HT-29 (cell line): Measurements from ENCODE around the gene PSMD2. TPM values are rescaled to one million over a fixed set of nuclear protein-coding genes. Genes with fewer than 3 reads are reported as not detected.
"Not testable (repeated sequence)": the region's sequence is repeated elsewhere in the genome, so short reads cannot be mapped to it uniquely, and the experiment has no call there.

Source experiments
- DNase-seq: peaks from one replicate; pipeline ENCODE4 v3.0.0-alpha.2; 2015; ENCODE audit warnings: low spot score
- total RNA-seq: library from RNA; depleted of rRNA; stranded (reverse); fragments of >200 nt; shearing (Covaris generic); gene quantifications from 2 replicates; pipeline ENCODE4 v1.2.3, GENCODE V29; 2014; rRNA removed

PSMD2 gene
- total RNA-seq: 306 and 330 TPM in 2 replicates

DNA sequence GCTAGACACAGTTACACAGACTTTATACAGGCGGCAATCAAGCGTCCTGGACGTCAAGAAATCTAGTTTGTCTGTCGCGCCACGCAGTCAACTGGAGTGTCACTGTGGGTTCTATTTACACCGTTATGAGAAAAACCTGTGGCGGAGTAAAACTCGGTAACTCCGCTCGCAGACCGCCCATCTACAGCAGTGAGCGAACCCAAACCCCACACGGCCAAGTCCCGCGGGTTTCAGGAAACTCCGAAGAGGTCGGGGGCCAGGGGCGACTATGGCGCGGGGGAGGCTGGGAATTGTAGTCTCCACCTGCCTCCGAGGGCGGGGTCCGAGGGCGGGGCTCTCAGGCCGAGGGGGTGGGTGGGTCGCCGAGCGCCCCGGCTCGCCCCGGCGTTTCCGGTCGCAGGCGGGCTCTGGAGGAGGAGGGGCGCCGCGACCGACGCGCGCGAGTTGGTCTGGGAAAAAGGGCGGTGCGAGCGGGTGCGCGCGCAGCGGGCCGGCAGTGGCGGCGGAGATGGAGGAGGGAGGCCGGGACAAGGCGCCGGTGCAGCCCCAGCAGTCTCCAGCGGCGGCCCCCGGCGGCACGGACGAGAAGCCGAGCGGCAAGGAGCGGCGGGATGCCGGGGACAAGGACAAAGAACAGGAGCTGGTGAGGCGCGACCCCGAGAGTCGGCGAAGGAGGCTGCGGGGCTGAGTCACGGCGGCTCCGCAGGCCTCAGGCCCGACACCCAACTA lies at the start of gene PSMD2:
Gene PSMD2 (plus strand): TSS at position 483 of the 729 bp plus-strand sequence. CDS start 26 bp downstream, at position 509.
- peak; percentile 96 for DNase-seq

DNA sequence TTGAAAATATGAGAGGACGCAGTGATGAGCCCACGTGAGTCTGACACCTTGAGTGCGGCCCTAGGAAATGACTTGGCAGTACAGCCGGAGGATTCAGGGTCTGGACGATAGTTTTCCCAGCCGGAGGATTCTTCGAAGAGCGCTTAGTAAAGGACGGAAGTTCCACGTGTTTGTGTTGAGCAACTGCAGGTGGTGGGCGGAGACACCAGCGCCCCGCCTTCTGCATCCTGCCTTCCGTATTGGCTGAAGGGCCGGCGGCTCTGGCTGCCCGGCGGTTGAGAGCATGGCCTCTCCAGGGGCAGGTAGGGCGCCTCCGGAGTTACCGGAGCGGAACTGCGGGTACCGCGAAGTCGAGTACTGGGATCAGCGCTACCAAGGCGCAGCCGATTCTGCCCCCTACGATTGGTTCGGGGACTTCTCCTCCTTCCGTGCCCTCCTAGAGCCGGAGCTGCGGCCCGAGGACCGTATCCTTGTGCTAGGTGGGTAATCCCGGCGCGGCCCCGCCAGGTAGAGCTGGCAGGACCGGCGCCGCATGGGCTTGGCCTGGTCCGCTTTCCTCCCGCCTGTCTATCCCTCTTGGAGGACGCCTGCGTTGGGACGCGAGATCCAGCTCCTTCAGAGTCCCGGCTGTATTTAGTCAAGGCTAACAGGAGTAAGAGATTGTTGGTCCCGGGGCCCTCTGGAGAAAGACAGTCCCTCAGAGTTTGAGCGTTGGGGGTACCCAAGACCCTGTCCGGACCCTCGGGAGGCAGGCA lies 49.5 kb upstream of the PSMD2 start, which contains the start of gene EEF1AKMT4:
Gene EEF1AKMT4 (plus strand): TSS at position 261 of the 755 bp plus-strand sequence. CDS start 23 bp downstream, at position 284.
- DNase-seq: peak; percentile 98

DNA sequence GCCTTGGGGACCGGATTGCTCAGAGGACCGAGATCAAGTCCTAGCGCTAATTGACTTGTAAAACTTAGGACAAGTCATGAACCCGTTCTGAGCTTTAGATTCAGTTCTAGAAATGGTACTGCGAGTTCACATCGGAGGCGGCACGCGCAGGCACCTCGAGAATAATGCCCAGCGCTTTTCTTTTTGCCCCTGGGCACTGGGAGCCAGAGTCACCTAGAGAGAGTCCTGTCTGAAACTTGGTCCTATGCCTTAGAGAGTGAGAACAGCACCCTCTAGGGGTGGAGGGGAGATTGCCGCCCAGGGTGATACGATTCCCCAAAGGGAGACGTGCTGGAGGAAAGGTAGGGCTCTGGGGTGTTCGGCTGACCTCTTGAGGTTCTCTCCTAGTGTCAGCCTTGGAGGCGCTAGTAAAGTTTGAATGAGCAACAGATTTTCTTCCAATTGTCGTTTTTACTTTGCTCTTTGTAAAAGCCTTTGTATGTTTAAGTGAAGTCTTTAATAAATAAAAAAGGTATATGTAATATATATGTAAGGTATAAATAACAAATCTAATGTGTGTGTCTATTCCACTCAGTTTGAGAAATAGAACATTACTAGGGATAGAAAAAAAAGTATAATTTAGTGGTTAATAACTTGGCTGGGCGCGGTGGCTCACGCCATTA lies 48.7 kb upstream of the PSMD2 start:
- peak; percentile 99 for DNase-seq

DNA sequence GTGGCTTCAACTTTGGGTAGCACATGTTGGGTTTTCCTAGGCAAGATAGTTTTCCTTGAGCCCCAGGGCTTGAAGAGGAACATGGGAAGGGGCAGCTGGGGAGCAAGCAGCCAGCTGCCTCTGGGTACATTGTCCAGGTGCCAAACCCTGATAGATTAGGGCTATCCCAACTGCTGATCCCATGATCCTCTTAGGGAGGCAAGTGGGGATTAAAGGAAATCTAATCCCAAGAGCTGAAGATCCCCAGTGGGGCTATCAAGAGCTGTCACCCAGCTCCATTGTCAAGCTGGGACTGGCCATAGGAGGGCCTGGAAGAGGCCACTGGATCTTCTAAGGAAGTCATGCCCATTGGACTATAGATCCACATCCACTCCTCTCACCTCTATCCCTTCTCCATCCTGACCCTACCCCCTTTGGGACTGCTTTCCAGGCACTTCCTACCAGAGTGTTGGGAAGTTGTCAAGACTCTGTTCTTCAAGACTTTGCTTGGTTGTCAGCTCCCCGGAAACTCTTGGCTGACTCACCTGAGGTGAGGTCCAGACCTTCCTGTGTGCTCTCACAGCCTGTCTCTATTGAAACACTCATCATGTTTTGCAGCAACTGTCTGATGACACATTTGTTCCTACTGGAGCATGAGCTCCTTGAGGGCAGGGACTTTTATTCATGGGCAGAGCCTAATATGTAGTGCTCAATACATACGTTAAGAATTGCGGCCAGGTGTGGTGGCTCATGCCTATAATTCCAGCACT lies 43.6 kb upstream of the PSMD2 start:
- no peak for DNase-seq

DNA sequence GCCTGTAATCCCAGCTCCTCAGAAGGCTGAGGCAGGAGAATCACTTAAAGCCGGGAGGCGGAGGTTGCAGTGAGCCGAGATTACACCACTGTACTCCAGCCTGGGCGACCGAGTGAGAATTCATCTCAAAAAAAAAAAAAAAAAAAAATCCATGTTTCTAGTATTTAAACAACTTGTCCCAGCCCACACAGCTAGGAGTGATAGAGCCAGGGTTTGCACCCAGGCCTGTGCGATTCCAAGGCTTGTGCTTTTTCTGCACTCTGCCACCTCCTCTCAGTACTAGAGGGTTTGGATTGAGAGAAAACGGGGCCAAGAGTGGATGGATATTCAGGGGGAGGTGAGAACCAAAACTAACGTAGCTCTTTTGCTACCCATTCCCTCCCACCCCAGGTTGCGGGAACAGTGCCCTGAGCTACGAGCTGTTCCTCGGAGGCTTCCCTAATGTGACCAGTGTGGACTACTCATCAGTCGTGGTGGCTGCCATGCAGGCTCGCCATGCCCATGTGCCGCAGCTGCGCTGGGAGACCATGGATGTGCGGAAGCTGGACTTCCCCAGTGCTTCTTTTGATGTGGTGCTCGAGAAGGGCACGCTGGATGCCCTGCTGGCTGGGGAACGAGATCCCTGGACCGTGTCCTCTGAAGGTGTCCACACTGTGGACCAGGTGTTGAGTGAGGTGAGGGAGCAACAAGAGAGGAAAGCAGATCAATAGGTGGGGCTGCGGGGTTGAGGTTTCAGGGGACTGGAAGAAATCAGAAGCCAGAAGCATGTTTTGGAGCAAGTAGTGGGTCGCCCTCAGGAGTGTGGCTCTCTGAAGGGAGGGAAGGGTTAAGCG lies 41.7 kb upstream of the PSMD2 start:
- no peak for DNase-seq

DNA sequence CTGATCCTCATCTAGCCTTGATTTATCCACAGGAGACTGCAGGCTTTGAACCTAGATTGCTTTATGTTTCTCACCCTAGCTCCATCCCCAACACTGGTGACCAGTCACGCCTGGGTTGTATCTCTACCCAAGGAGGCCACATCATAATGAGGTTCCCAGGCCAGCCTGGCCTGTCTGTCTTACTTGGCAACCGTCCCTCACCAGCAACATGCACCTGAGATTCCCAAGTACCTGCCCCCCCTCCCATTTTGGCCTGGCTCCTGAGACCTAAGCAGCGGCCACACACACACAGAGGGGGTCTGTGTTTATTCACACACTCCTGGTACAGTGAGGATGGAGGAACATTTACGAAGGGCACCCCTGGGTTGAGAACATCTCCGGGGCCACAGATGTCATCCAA lies 40.1 kb upstream of the PSMD2 start:
- DNase-seq: no peak

DNA sequence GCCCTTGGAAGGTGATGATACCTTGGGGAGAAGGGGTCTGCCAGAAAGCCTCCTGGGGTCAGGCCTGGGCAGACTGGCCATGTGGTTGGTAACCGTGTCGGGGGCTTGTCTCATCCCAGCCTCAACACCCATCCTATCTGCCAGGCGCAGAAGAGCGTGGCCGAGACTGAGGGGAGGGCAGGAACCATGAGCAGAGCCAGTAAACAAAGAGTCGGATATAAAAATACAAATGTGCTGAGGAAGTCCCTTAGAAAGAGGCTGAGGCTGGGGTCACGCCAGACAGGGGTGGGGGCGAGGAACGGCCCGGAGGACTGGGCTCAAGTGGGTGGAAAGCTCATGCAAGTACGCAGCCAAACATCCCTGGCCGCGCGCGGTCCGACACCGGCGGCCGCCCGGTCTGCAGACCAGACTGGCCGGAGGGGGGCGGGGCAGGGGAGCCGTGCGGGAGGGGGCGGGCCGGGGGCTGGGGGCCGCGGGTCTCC lies 39.6 kb upstream of the PSMD2 start:
- no peak for DNase-seq

DNA sequence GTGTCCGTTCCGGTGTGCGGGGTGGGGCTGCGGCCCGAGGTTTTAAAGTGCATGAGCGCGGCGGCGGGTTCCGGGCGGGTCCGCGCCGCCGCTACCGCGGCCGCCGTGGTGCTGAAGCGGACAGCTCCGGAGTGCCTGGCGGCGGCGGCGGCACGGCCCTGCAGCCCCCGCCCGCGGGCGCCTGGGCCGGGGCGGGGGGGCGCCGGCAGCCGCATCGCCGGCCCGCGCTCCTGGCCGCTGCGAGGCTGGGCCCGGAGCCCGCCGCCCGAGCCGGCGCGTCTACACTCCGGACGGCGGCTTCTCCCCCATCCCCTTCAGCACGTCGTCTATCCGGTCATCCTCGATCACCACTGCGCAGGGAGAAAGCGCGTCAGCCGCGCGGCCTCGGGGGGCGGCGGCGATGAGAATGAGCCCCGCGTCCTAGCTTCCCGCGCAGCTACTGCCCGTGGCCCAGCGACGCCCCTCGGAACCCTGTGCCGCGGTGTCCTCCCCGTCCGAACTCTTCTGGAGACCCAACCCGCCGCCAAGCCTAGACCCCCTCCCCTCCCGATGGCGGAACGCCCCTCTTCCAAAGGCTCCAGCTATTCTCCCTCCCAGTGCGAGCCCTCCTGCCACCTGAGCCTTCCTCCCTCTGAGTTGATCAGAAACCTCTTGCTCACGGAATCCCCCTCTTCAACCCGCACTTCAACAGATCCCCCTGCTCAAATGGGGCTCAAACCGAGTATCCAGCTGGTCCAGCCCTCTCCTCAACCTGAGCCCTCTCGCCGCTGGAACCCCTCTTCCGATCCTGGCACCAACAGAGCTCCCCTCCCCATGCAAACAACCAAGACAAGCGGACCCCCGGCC lies 38.9 kb upstream of the PSMD2 start:
- no peak for DNase-seq

DNA sequence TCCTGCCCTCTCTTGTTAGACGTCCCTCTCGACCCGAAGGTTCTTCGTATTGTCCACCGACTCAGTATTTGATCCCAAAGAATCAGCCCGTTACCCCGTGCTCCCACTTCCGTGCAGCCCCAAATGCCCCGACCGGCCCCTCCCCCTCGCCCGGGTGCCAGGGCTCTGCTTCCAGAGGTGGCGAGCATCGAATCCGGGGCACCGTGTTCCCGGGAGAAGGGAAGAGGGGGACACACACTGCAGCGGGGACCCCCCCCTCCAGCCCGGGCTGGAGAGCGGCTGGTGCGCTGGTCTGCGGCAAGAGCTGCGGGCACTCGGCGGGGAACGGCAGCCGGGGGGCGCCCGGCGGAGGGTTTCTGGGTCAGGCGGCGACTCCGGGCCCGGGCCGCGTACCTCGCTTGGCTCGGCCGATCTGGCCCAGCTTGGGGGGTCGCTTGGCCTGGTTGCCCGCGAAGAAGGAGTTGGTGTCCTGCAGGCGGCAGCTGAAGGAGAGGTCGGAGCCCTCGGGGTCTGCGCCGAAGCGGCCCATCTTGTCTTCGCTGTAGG lies 38.2 kb upstream of the PSMD2 start:
- DNase-seq: no peak

DNA sequence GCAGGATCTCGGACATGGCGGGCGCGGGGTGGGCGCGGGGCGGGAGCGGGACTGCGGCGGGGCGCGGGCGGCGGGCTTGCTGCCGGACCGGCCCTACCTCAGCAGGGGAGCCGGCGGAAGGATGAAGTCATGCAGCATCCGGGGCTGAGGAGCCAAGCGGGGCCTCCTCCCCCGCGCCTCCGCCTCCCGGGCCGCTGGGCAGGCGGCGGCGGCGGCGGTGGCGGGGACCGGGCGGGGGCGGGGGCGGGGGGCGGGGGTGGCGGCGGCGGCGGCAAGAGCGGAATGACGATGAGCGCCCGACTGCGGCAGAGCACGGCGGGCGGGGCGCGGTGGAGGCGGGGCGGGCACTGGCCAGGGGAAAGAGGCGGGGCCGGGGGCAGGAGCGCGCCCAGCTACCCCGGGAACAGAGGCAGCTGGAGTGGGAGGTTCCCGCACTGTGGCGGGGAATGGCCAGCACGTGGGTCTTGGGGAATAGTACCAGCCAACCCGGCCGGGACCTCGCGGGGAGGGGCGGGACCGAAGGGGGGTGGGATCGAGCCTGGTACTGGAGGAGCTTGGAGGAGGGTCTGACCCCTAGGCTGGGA lies 37.7 kb upstream of the PSMD2 start, which contains the start of gene CAMK2N2:
Gene CAMK2N2 (minus strand): TSS at position 284 of the 584 bp plus-strand sequence. CDS start 268 bp downstream, at position 16.
- DNase-seq: peak; percentile 40

DNA sequence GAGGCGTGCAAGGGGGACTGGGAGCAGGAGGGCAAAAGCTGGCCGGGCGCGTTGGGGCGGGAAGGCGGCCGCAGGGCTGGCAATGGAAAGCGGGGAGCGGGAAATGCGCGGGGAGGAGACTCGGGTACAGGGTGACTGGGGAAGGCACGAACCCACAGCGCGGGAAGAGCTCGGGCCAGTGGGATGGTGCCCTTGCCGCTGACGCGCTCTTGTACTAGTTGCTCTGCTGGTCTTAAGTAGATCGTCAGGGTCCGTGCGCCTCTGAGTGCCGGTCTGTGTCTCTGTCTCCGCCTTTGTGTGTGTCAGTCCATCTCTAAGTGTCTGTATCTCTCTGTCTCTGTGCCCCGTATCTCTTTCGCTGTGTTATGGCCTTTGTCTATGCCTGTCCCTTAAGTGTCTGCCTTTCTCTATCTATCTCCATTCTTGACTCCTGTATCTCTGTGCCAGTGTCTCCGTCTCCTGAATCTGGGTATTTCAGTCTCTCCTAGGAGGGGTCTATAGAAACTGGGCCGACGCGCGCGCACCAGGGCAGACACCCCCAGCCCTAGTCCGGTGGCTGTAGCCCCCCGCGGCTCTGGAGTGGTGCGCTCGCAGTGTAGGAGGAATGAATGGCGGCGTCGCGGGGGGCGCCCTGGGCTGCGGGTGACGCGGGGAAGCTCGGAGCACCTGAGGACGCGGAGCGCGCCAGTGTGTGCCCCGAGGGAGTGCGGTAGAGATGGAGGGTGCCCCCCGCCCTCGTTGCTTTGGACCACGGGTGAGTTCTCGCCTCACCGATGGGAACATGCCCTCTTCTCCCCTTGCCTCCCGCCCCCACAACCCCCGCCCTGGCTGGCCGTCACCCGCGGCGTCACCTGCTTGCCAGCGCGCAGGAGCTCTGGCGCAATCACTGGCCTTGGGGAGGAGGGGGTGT lies 36.9 kb upstream of the PSMD2 start:
- peak; percentile 38 for DNase-seq

DNA sequence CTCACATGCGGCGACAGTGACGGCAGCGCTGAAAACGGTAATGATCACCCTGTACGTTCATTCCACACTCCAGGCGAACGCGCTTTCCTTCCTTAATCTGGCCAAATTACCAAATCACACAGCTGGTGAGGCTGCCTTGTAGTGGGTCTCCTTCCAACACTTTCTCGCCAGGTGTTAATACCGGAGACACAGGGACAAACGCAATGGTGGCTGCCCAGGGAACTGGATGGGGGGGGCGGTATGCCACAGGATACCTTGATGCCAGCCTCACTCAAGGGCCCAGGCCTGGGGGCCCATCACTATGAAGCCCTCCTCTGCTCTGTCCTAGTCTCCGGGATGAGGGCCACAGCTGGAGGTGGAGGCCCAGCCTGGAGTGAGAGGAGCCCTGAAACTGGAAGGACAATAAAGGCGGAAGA lies 36.3 kb upstream of the PSMD2 start:
- no peak for DNase-seq

DNA sequence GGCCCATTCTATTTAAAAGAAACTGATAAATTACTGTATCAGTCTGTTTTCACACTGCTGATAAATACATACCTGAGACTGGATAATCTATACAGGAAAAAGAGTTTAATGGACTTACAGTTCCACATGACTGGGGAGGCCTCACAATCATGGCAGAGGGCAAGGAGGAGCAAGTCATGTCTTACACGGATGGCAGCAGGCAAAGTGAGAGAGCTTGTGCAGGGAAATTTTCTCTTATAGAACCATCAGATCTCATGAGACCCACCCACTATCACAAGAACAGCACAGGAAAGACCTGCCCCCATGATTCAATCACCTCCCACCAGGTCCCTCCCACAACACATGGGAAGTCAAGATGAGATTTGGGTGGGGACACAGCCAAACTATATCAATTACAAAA lies 31.8 kb upstream of the PSMD2 start:
- DNase-seq: not testable (repeated sequence)

DNA sequence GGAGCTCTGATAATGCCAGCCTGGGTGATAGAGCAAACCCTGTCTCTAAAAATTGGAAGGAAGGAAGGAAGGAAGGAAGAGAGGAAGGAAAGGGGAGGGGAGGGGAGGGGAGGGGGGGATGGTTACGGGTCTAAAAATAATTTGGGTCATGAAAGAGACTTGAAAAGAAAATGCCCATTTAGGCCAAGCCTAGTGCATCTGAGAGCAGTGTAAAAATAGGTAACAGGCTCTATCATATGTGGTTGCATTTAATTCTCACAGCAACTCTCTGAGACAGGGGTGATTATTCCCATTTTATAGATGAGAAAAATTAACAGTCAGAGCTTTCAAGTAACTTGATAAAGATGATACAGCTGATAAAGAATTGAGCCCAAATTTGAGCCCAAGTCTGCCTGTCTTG lies 26.8 kb upstream of the PSMD2 start:
- no peak for DNase-seq

DNA sequence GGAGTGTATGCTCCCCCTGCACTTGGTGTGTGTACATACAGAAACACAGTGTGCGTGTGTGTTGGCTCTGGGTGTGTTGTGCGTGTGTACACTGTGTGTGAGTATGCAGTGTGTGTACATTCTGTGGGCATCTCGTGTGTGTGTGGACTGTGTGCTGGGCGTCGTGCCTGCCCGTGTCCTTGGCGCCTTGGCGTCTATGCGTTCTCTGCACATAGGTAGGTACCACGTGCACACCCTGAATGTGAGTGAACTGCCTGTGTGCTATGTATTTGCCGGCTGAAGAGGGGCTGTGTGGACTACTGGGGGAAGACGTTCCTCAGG lies 23.7 kb upstream of the PSMD2 start:
- DNase-seq: no peak

DNA sequence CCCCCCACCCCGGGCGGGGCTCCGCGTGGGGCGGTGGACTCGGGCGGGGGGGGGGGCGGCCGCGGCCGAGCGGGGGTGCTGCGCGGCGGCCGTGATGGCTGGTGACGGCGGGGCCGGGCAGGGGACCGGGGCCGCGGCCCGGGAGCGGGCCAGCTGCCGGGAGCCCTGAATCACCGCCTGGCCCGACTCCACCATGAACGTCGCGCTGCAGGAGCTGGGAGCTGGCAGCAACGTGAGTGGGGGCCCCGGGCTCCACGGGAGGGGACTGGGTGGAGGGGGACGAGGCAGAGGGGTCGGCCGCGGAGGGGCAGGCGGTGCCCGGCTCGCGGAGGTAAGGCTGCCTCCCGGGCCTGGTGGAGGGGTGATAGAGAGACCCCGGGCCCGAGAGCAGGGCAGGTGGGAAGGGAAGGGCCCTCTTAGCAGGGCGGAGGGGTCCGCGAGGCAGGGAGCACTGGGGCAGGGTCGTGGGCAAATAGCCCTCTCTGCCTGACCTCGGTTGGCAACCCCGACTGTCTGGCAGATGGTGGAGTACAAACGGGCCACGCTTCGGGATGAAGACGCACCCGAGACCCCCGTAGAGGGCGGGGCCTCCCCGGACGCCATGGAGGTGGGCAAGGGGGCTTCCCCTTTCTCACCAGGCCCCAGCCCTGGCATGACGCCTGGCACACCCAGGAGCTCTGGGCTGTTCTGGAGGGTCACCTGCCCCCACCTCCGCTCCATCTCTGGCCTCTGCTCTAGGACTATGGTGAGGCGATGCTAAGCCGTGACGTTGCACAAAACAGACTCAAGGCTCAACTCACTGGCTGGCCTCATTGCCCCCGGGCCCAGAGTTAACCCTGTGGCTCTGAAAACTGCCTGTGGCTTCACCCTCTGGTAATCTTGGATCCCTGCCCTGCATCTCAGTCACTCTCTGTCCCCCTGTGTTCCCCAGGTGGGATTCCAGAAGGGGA lies 22.8 kb upstream of the PSMD2 start, which contains the start of gene ECE2:
Gene ECE2 (plus strand): TSS at position 62 of the 950 bp plus-strand sequence. CDS start 132 bp downstream, at position 194.
- DNase-seq: no peak
